ENCODE measurements around the gene FYB1. TPM values are rescaled to one million over a fixed set of nuclear protein-coding genes. Genes with fewer than 3 reads are reported as not detected.

Gene FYB1
- polyA plus RNA-seq, 3 donors, result 75.3 to 141 (median 118) TPM

DNA sequence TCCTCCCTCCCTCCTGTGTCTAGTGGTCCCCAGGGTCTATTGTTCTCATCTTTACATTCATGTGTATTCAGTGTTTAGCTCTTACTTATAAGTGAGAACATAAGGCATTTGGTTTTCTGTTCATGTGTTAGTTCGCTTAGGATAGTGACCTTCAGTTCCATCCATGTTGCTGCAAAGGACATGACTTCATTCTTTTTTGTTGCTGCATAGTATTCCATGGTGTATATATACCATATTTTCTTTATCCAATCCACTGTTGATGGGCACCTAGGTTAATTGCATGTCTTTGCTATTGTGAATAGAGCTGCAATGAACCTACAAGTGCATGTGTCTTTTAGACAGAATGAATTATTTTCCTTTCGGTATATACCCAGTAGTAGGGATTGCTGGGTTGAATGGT, 46.8 kb downstream of the FYB1 start:
- Mint-ChIP-seq H3K4me1 (peaks cover 44% of the 10 kb centered on the region), H3K27ac (no peak overlapping the region), H3K27me3 (ENCODE audit: low read depth in 3 of 3) (no peaks in the 10 kb centered on the region)

DNA sequence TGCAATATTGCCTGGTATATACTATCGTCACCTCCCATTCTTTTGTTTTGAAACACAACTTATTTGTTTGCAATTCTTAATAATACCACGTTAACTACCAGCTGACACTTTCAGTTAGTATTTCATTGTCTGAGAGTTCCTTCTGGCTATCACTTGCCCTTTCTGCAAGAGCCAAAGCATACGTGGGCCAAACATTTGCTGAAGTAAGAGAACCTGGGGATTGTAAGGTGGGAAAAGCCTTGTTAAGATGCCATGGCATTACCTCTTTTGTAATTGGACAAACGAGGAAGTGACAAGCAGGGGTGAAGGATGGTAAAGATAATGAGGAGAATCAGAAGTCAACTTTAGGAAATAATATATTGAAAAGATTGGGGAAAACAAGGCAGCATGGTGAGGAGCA, 47.7 kb downstream of the FYB1 start:
- DNase-seq, result no peak
- no peak overlapping the region for H3K4me2 ChIP-seq (replicated peaks; ENCODE audit: extremely low read depth, low read length, poor library complexity, severe bottlenecking)
- H3K27ac ChIP-seq (ENCODE audit: low read depth in 1 of 2, low read length in 2 of 2), result no peak overlapping the region
- no peak overlapping the region for H3K4me3 Mint-ChIP-seq
- H3K4me3 ChIP-seq (replicated peaks in 1 of 3; ENCODE audit: low read depth in 2 of 3, low read length in 3 of 3), result no peak overlapping the region
- peaks cover 0 to 4% (median 0%) of the 10 kb centered on the region in 7 donors for H3K9me3 Mint-ChIP-seq
- peaks cover 35% of the 10 kb centered on the region for H3K4me1 Mint-ChIP-seq
- peaks cover 64 to 81% of the 10 kb centered on the region in 2 donors for H3K36me3 Mint-ChIP-seq
- no peaks in the 10 kb centered on the region for H3K27me3 ChIP-seq (ENCODE audit: control insufficient read depth in 2 of 2, insufficient read depth in 2 of 2, low read length in 2 of 2)
- H3K4me1 ChIP-seq (ENCODE audit: control insufficient read depth in 1 of 2, insufficient read depth in 2 of 2, low read length in 2 of 2), result peaks cover 19 to 20% of the 10 kb centered on the region in 2 donors
- H3K36me3 ChIP-seq (replicated peaks in 1 of 2; ENCODE audit: control insufficient read depth in 1 of 2, insufficient read depth in 2 of 2, low read length in 2 of 2), result peaks cover 20 to 81% of the 10 kb centered on the region in 2 donors
- peaks cover 98% of the 10 kb centered on the region for H3K79me2 ChIP-seq (ENCODE audit: insufficient read depth, low read length)
- TF ChIP-seq, protein P1, sequence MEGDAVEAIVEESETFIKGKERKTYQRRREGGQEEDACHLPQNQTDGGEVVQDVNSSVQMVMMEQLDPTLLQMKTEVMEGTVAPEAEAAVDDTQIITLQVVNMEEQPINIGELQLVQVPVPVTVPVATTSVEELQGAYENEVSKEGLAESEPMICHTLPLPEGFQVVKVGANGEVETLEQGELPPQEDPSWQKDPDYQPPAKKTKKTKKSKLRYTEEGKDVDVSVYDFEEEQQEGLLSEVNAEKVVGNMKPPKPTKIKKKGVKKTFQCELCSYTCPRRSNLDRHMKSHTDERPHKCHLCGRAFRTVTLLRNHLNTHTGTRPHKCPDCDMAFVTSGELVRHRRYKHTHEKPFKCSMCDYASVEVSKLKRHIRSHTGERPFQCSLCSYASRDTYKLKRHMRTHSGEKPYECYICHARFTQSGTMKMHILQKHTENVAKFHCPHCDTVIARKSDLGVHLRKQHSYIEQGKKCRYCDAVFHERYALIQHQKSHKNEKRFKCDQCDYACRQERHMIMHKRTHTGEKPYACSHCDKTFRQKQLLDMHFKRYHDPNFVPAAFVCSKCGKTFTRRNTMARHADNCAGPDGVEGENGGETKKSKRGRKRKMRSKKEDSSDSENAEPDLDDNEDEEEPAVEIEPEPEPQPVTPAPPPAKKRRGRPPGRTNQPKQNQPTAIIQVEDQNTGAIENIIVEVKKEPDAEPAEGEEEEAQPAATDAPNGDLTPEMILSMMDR (IDR thresholded peaks at IDR 0.05), result no peak
- intact Hi-C loops (cut with micrococcal nuclease), result no loop called here
- no peak overlapping the region for H2AFZ ChIP-seq (ENCODE audit: insufficient read depth, low read depth, low read length, poor library complexity, severe bottlenecking)
- H4K20me1 ChIP-seq (ENCODE audit: insufficient read depth, low read length), result peaks cover 100% of the 10 kb centered on the region
- no peaks in the 10 kb centered on the region for H3K9me3 ChIP-seq (replicated peaks in 1 of 2; ENCODE audit: control insufficient read depth in 1 of 2, insufficient read depth in 1 of 2, low read length in 2 of 2)
- no peaks in the 10 kb centered on the region for H3K27me3 Mint-ChIP-seq (ENCODE audit: low read depth in 3 of 3)
- no peak overlapping the region for H3K27ac Mint-ChIP-seq
- WGBS (ENCODE audit: insufficient coverage), result 83% methylated on average over 1 of the region's 4 CpGs
- no peak overlapping the region for H3K9ac ChIP-seq (ENCODE audit: insufficient read depth, low read length, poor library complexity, severe bottlenecking)

More for the DNA sequence above, 46.8 kb downstream of the FYB1 start:
- H3K4me2 ChIP-seq (replicated peaks; ENCODE audit: extremely low read depth, low read length, poor library complexity, severe bottlenecking), result no peak overlapping the region
- DNase-seq, result no peak
- peaks cover 17 to 74% of the 10 kb centered on the region in 2 donors for H3K36me3 ChIP-seq (replicated peaks in 1 of 2; ENCODE audit: control insufficient read depth in 1 of 2, insufficient read depth in 2 of 2, low read length in 2 of 2)
- Mint-ChIP-seq H3K36me3 (peaks cover 59 to 73% of the 10 kb centered on the region in 2 donors), H3K4me3 (no peak overlapping the region), H3K9me3 (peaks cover 0 to 4% (median 0%) of the 10 kb centered on the region in 7 donors)
- no CpG with 5 or more reads among the region's 2 CpGs for WGBS (ENCODE audit: insufficient coverage)
- H3K79me2 ChIP-seq (ENCODE audit: insufficient read depth, low read length), result peaks cover 97% of the 10 kb centered on the region
- no peak overlapping the region for H3K27ac ChIP-seq (ENCODE audit: low read depth in 1 of 2, low read length in 2 of 2)
- peaks cover 28 to 30% of the 10 kb centered on the region in 2 donors for H3K4me1 ChIP-seq (ENCODE audit: control insufficient read depth in 1 of 2, insufficient read depth in 2 of 2, low read length in 2 of 2)
- no peaks in the 10 kb centered on the region for H3K9me3 ChIP-seq (replicated peaks in 1 of 2; ENCODE audit: control insufficient read depth in 1 of 2, insufficient read depth in 1 of 2, low read length in 2 of 2)
- no peak overlapping the region for H3K4me3 ChIP-seq (replicated peaks in 1 of 3; ENCODE audit: low read depth in 2 of 3, low read length in 3 of 3)
- no peak overlapping the region for H3K9ac ChIP-seq (ENCODE audit: insufficient read depth, low read length, poor library complexity, severe bottlenecking)
- H3K27me3 ChIP-seq (ENCODE audit: control insufficient read depth in 2 of 2, insufficient read depth in 2 of 2, low read length in 2 of 2), result no peaks in the 10 kb centered on the region
- intact Hi-C loops (cut with micrococcal nuclease), result no loop called here
- TF ChIP-seq, protein P1 (IDR thresholded peaks at IDR 0.05), result no peak
- H4K20me1 ChIP-seq (ENCODE audit: insufficient read depth, low read length), result peaks cover 100% of the 10 kb centered on the region
- no peak overlapping the region for H2AFZ ChIP-seq (ENCODE audit: insufficient read depth, low read depth, low read length, poor library complexity, severe bottlenecking)

Measured in CD14-positive monocyte (primary cell).